HL-60 (cell line): ENCODE results near the gene IGFBP2.

Experiments
- DNase-seq, 2 experiments: peaks; one replicate each; pipeline ENCODE4 v3.0.0-alpha.2; 2010 to 2020; ENCODE audit warnings: low read depth in 1 of 2, low spot score in 1 of 2
- H3K27ac ChIP-seq: fragments of 250-450 bp; sonication (Bioruptor Pico); replicated peaks from 2 replicates; pipeline ENCODE4 v1.5.1; 2020; ENCODE audit warnings: mild to moderate bottlenecking, moderate library complexity
- H3K27me3 ChIP-seq: fragments of 250-450 bp; sonication (Bioruptor Pico); 2 replicates; pipeline ENCODE4 v1.5.1; 2021; ENCODE audit warnings: mild to moderate bottlenecking, moderate library complexity; ENCODE audit not compliant: insufficient read depth, poor library complexity, severe bottlenecking
- H3K4me3 ChIP-seq: replicated peaks from 2 replicates; pipeline ENCODE4 v1.5.1; 2011; ENCODE audit warnings: mild to moderate bottlenecking, control low read depth, low read length; ENCODE audit not compliant: insufficient read depth
- CTCF ChIP-seq: IDR thresholded peaks from one replicate; pipeline ENCODE4 v1.5.1; 2011; ENCODE audit warnings: low read length, control low read depth, inconsistent platforms; ENCODE audit not compliant: insufficient read depth
- GABPA ChIP-seq: IDR thresholded peaks from 2 replicates; pipeline ENCODE4 v1.6.1; 2012; ENCODE audit warnings: low read depth
- POLR2AphosphoS5 ChIP-seq: IDR thresholded peaks from 2 replicates; pipeline ENCODE4 v1.6.1; 2012; ENCODE audit warnings: low read depth
- REST ChIP-seq: IDR thresholded peaks from 2 replicates; pipeline ENCODE4 v1.6.1; 2012; ENCODE audit warnings: low read depth; ENCODE audit not compliant: insufficient replicate concordance
- SPI1 ChIP-seq: IDR thresholded peaks from 2 replicates; pipeline ENCODE4 v1.6.1; 2012; ENCODE audit warnings: low read depth, mild to moderate bottlenecking, borderline replicate concordance

Gene IGFBP2

GRCh38 chr2:216700781-216701180, 67.6 kb downstream of the IGFBP2 start:
- DNase-seq, result no peak
- Histone ChIP-seq H3K4me3 (no peak overlapping the region), H3K27me3 (peaks cover 33% of the 10 kb centered on the region), H3K27ac (no peak overlapping the region)
- TF ChIP-seq REST, result no peak
- no peak for TF ChIP-seq POLR2AphosphoS5
- TF ChIP-seq CTCF, result no peak
- no peak for TF ChIP-seq SPI1
- TF ChIP-seq GABPA, result no peak

GRCh38 chr2:216701544-216701943, 68.3 kb downstream of the IGFBP2 start:
- no peak overlapping the region for H3K27ac ChIP-seq
- no peak for DNase-seq
- H3K27me3 ChIP-seq, result peaks cover 28% of the 10 kb centered on the region
- no peak overlapping the region for H3K4me3 ChIP-seq
- TF ChIP-seq POLR2AphosphoS5 (no peak), GABPA (no peak), CTCF (no peak), REST (no peak), SPI1 (no peak)

- H3K27ac ChIP-seq, result no peak overlapping the region
- no peak for DNase-seq
- no peak for TF ChIP-seq CTCF
- no peak for TF ChIP-seq SPI1
- no peak for TF ChIP-seq REST
- H3K4me3 ChIP-seq, result no peak overlapping the region
- H3K27me3 ChIP-seq, result peaks cover 21% of the 10 kb centered on the region
Observed at GRCh38 chr2:216702756-216703155, 69.5 kb downstream of the IGFBP2 start.
